Hematopoietic multipotent progenitor cell treated with erythropoietin and hydrocortisone succinate and interleukin-3 and kit ligand, for 4 days (in vitro differentiated cells): Measurements from ENCODE around the gene TMTC1.
"Not testable (repeated sequence)": the region's sequence is repeated elsewhere in the genome, so short reads cannot be mapped to it uniquely, and the experiment has no call there.

Experiments
- DNase-seq: peaks from one replicate; pipeline ENCODE4 v3.0.0-alpha.2; 2015

TMTC1 gene

GRCh38 chr12:29783773-29784666 is at the start of gene TMTC1:
Gene TMTC1, minus strand, starts transcription at chr12:29783942. Its CDS starts 191 bp downstream, at chr12:29783751.
- DNase-seq, result peak; percentile 32

DNA sequence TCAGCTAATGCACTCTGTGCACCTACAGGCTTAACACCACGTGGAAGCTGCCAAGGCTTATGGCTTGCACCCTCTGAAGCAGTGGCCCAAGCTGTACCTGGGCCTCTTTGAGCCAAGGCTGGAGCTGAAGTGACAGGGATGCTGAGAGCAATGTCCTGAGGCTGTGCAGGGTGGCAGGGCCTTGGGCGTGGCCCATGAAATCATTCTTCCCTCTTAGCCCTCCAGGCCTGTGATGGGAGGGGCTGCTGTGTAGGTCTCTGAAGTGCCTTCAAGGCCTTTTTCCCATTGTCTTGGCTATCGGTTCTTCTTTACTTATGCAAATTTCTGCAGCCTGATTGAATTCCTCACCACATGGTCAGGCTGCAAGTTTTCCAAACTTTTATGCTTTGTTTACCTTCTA is 47.4 kb upstream of the TMTC1 start:
- no peak for DNase-seq

DNA sequence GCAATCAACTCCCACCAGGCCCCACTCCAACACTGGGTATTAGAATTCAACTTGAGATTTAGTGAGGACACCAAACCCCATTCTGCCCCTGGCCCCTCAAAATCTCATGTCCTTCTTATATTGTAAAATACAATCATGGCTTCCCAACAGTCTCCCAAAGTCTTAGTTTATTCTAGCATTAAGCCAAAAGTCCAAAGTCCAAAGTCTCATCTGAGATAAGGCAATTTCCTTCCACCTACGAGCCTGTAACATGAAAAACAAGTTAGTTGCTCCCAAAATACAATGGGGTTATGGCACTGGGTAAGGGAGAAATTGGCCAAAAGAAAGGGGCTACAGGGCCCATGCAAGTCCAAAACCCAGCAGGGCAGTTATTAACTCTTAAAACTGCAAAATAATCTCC is 46.6 kb upstream of the TMTC1 start:
- DNase-seq, result no peak

DNA sequence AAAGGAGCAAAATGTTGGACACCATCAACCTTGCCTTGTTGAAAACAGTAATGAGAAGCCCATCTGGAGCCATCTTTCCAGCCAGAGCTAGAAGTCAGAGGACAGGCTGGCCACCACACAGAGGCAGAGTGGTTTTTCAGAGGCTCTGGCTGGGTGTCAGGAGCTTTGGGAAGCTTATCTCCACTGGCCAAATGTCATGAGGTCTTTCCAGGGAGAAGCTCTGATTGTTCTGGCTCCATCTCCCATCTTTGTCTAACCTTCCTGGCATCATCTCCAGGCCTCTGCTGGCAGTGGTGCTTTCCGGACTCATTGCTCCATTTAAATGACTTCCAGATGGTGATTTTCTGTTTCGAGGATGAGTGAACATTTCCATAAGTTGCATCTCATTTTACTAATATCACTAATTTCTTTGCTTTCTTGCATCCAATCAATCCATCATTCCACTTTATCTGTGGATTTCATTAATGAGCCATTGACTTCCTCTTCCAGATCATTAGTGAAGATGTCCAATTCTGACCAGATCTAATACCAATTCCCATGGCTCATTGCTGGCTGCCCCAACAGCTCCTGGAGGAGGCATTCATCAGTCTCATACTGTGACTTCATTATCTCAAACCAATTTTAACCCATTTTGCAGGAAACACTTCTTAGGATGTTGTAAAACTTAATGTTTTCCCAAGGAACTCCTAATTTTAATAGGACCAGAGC is 35.3 kb upstream of the TMTC1 start:
- no peak for DNase-seq

- DNase-seq, result no peak
Measured at GRCh38 chr12:29816874-29817725, 33.4 kb upstream of the TMTC1 start.

DNA sequence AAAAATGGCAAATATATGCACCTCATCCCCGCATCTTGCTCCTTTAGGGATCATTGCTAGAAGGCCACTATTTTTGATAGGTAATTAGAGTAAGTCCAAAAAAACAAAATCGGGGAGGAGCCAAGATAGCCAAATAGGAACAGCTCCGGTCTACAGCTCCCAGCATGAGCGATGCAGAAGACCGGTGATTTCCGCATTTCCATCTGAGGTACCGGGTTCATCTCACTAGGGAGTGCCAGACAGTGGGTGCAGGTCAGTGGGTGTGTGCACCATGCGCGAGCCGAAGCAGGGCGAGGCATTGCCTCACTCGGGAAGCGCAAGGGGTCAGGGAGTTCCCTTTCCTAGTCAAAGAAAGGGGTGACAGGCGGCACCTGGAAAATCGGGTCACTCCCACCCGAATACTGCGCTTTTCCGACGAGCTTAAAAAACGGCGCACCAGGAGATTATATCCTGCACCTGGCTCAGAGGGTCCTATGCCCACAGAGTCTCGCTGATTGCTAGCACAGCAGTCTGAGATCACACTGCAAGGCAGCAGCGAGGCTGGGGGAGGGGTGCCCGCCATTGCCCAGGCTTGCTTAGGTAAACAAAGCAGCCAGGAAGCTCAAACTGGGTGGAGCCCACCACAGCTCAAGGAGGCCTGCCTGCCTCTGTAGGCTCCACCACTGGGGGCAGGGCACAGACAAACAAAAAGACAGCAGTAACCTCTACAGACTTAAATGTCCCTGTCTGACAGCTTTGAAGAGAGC is 26.0 kb upstream of the TMTC1 start:
- not testable (repeated sequence) for DNase-seq

- DNase-seq, result no peak
Measured at GRCh38 chr12:29807129-29807528, 23.4 kb upstream of the TMTC1 start.

GRCh38 chr12:29804019-29804418 is 20.3 kb upstream of the TMTC1 start:
- no peak for DNase-seq

DNA sequence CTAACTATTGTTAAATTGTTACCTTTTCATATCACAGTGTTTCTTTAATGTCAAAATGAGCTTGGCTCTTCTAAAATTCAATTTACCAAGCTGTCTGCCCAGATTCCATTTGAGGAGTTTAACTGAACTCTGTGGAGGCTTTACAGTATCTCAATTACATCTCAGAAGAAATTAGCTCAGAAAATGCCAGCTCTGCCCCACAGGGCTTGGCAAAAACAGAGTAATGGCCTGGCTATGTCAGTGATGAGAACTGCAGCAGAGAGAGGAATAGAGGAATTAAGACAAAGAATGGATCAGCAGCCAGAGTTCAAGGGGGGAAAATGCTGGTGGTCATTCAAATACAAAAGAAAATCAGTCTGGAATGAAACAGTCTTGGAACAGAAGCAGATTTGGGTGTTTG is 15.8 kb upstream of the TMTC1 start:
- DNase-seq, result no peak

GRCh38 chr12:29797565-29798355 is 14.0 kb upstream of the TMTC1 start:
- DNase-seq, result no peak

DNA sequence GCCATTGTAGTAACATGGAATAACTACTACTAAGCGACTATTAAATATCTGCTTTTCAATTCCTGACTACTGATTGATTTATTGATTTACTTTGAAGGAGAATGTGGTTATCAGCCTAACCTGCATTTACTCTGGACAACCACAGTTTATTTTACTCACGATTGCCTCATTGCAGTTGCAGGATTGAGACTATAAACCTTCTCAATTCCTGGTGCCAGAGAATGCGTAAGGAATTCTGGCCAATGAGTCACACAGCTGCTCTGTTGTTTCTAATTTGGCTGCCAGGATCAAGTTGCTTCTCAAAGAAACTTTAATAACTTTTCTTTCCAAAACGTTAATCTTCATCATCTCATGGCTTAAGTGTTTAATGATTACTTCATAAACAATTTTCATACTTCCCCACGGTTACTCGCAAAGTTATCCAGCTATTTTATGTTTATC is 13.1 kb upstream of the TMTC1 start:
- DNase-seq, result no peak

DNA sequence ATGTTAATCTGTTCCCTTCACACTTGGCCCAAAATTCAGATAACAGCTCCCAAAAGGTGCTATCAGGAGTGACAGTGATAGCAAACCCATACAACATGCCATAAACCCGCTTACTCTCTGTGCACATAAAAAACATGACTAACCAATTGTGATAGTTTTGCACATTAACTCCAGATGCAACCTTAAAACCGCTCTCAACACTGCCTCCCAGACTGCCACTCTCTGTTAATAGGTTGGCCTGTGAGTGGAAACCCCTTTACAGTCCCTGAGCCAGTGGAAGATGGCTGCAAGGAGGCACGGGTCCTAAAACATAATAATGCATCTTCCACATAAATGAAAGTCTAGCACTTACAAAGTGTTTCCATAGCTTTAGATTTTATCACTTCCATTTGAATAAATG is 12.0 kb upstream of the TMTC1 start:
- no peak for DNase-seq

GRCh38 chr12:29794862-29795261 is 11.1 kb upstream of the TMTC1 start:
- DNase-seq, result no peak

DNA sequence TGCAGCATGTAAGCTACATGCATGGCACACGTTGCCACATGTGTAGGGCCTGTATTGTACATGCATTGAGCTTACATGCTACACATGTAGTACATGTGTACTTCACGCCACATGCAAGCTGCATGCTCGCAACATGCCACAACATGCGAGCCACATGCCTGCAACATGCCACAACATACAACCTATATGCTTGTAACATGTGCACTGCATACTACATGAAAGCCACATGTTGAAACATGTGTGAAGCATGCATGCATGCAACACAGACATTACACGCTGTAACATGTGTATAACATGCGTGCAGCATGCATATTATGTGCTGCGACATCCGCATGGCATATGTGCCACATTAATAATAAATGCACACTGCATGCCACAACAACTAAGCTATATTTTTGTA is 9.1 kb upstream of the TMTC1 start:
- no peak for DNase-seq

GRCh38 chr12:29792132-29792531 is 8.4 kb upstream of the TMTC1 start:
- no peak for DNase-seq

- DNase-seq, result peak; percentile 25
Measured at GRCh38 chr12:29782871-29783772, 620 bp downstream of the TMTC1 start.

DNA sequence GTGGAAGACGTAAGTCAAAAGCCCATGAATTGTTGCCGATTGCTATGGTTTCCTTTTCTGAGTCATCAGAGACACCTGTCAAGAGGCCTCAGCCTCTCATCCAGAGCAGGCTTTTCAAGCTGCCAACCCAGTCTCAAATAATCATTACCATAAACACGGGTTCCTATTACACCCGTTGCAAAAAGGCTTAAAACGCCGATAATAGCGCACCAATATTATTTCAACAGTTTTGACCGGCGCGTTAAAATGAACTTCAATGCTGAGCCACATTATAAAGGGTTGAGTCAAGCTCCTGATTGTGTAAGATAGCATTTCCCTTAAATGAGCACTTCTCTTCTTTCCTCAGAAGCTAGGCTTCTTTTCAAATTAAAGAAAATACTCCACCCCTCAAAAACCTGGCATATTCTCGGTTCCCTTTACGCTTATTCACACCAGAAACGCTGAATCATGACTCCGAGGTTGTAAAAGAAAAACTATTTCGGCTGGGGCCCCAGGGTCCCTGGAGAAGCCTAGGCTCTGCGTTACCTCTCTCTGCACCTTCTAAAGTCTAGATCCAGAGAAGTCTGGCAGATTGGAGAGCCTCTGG is 1.4 kb downstream of the TMTC1 start:
- DNase-seq, result peak; percentile 69

DNA sequence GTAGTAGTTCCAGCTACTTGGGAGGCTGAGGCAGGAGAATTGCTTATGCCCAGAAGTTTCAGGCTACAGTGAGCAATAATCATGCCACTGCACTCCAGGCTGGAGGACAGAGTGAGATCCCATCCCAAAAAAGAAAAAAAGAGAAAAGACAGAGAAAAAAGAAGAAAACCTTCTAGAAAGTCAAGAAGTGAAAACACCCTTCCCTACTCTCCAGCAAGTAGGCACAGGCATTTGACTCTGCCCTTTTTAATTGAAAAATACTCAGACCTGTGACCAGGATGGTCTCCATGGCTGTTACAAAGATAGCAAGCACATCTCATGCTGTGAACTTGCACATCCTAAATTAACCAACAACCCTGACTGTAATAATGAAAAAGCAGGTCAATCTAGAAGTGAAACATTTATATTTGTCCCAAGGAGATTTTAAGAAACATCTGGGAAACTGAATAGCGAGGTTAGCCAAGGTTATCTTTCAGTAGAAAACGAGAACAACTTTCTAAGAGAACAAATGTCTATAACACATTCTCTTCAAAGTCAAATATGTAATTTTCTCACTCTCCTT is 2.0 kb downstream of the TMTC1 start:
- DNase-seq, result no peak

- DNase-seq, result no peak
Measured at GRCh38 chr12:29781188-29781587, 2.6 kb downstream of the TMTC1 start.

DNA sequence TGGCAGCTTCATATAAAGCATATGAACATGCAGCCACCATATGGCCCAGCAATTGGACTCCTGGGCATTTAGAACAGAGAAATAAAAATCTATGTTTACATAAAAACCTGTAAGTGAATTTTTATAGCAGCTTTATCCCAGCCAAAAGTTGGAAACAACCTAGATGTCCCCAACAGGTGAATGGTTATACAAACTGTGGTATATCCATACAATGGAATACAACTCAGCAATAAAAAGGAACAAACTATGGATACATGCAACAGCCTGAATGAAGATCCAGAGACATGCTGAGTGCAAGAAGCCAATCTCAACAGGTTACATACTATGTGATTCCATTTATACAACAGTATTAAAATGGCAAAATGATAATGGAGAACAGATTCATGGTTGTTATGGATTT is 3.7 kb downstream of the TMTC1 start:
- DNase-seq, result no peak
